ENCODE measurements around the gene RNPEP.
"Not testable (repeated sequence)": the region's sequence is repeated elsewhere in the genome, so short reads cannot be mapped to it uniquely, and the experiment has no call there.

Gene RNPEP

GRCh38 chr1:202036595-202037387, 54.3 kb downstream of the RNPEP start:
- no peak for DNase-seq (ENCODE audit: low read depth, low spot score)

GRCh38 chr1:202037706-202038296, 55.4 kb downstream of the RNPEP start:
- DNase-seq (ENCODE audit: low read depth, low spot score) = no peak

- DNase-seq (ENCODE audit: low read depth, low spot score) = no peak
These were observed 56.4 kb downstream of the RNPEP start for GRCh38 chr1:202038688-202039346.

- no peak for DNase-seq (ENCODE audit: low read depth, low spot score)
These were observed 63.3 kb downstream of the RNPEP start for GRCh38 chr1:202045705-202046104.

GRCh38 chr1:202046227-202046626, 63.8 kb downstream of the RNPEP start:
- DNase-seq (ENCODE audit: low read depth, low spot score) = no peak

GRCh38 chr1:202046748-202047708, 64.6 kb downstream of the RNPEP start:
- DNase-seq (ENCODE audit: low read depth, low spot score) = no peak

- no peak for DNase-seq (ENCODE audit: low read depth, low spot score)
These were observed 65.5 kb downstream of the RNPEP start for GRCh38 chr1:202047977-202048376.

- DNase-seq (ENCODE audit: low read depth, low spot score) = no peak
These were observed 66.7 kb downstream of the RNPEP start for GRCh38 chr1:202049129-202049528.

- no peak for DNase-seq (ENCODE audit: low read depth, low spot score)
These were observed 71.6 kb downstream of the RNPEP start for GRCh38 chr1:202054094-202054493.

- not testable (repeated sequence) for DNase-seq (ENCODE audit: low read depth, low spot score)
These were observed 72.2 kb downstream of the RNPEP start for GRCh38 chr1:202054673-202055072.

Data from smooth muscle cell of the brain vasculature (primary cell).